GM19467 (cell line): ENCODE results near the gene TTC39C.
"Not testable (repeated sequence)": the region's sequence is repeated elsewhere in the genome, so short reads cannot be mapped to it uniquely, and the experiment has no call there.

ENCODE experiments used
- ATAC-seq: cut with Tn5 transposase; IDR thresholded peaks from one replicate; pipeline ENCODE4 v1.9.1; 2021; ENCODE audit warnings: mild to moderate bottlenecking, moderate library complexity; ENCODE audit not compliant: unreplicated experiment

The TTC39C gene

GRCh38 chr18:24051031-24051947, 36.7 kb downstream of the TTC39C start:
- no peak for ATAC-seq

GRCh38 chr18:24052053-24052452, 37.5 kb downstream of the TTC39C start:
- no peak for ATAC-seq

- ATAC-seq = no peak
These were observed 38.7 kb downstream of the TTC39C start for GRCh38 chr18:24053211-24053610.

GRCh38 chr18:24054130-24054529, 39.6 kb downstream of the TTC39C start:
- ATAC-seq = no peak

GRCh38 chr18:24055009-24055804, 40.7 kb downstream of the TTC39C start:
- no peak for ATAC-seq

- ATAC-seq = no peak
These were observed 41.3 kb downstream of the TTC39C start for GRCh38 chr18:24055878-24056277.

- ATAC-seq = no peak
These were observed 42.0 kb downstream of the TTC39C start for GRCh38 chr18:24056506-24056905.

GRCh38 chr18:24057804-24058203, 43.2 kb downstream of the TTC39C start:
- no peak for ATAC-seq

GRCh38 chr18:24059385-24059784, 44.8 kb downstream of the TTC39C start:
- ATAC-seq = not testable (repeated sequence)

GRCh38 chr18:24060644-24061043, 46.1 kb downstream of the TTC39C start:
- no peak for ATAC-seq

- ATAC-seq = no peak
These were observed 48.7 kb downstream of the TTC39C start for GRCh38 chr18:24063121-24063731.

GRCh38 chr18:24064391-24065100, 50.0 kb downstream of the TTC39C start:
- ATAC-seq = no peak

GRCh38 chr18:24065906-24066305, 51.4 kb downstream of the TTC39C start:
- no peak for ATAC-seq

- ATAC-seq = no peak
These were observed 54.6 kb downstream of the TTC39C start for GRCh38 chr18:24068945-24069693.

- ATAC-seq = no peak
These were observed 56.5 kb downstream of the TTC39C start for GRCh38 chr18:24071029-24071428.

GRCh38 chr18:24071779-24072178, 57.2 kb downstream of the TTC39C start:
- ATAC-seq = no peak

GRCh38 chr18:24072743-24073142, 58.2 kb downstream of the TTC39C start:
- ATAC-seq = no peak

- ATAC-seq = no peak
These were observed 59.2 kb downstream of the TTC39C start for GRCh38 chr18:24073791-24074190.

- ATAC-seq = not testable (repeated sequence)
These were observed 60.2 kb downstream of the TTC39C start for GRCh38 chr18:24074757-24075156.
